ENCODE measurements around the gene OR2S2.

OR2S2 gene

GRCh38 chr9:35909274-35909673 is 48.7 kb downstream of the OR2S2 start, which contains the start of gene SPAAR:
SPAAR (plus strand) TSS chr9:35909490; CDS start chr9:35910464, 974 bp downstream.
- no peak for DNase-seq (ENCODE audit: low spot score)

- DNase-seq (ENCODE audit: low spot score) = no peak
Measured at GRCh38 chr9:35908504-35909125, 49.3 kb downstream of the OR2S2 start.

GRCh38 chr9:35907711-35908503 is 50.0 kb downstream of the OR2S2 start:
- peak; percentile 84 for DNase-seq (ENCODE audit: low spot score)

Data from SW480 (cell line).